ENCODE measurements around the gene NDRG4.

Gene NDRG4

DNA sequence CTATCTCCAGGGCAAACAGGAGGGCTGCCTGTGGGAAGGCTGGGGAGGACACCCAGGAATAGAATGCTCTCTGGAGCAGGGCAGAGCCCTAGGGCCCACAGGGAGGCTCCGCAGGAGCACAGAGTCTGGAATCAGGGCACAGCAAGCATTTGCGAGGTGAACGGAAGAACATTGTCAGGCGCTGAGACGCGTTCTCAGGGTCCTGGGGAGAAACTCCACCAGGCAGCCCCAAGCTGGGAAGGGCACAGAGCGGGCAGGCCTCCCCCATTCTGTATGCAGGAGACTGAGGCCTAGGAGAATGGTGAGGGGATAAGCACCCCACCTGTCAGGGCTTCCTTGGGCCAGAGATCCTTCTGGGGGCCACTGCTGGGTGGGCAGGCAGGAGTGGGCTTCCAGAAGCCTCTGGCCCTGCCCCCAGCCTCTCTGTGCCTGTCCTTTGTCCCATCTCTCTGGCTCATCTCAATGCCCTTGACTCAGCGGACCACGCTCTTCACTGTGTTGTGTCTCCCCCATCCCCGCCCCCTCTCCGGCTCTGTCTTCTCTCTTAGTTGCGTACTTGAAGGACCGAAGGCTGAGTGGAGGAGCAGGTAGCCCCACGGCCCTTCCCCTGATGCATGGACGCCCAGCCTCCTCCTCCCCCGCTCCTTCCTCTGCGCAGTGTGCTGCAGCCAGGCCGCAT is 10.3 kb downstream of the NDRG4 start:
- no peak for DNase-seq (ENCODE audit: low read depth)

DNA sequence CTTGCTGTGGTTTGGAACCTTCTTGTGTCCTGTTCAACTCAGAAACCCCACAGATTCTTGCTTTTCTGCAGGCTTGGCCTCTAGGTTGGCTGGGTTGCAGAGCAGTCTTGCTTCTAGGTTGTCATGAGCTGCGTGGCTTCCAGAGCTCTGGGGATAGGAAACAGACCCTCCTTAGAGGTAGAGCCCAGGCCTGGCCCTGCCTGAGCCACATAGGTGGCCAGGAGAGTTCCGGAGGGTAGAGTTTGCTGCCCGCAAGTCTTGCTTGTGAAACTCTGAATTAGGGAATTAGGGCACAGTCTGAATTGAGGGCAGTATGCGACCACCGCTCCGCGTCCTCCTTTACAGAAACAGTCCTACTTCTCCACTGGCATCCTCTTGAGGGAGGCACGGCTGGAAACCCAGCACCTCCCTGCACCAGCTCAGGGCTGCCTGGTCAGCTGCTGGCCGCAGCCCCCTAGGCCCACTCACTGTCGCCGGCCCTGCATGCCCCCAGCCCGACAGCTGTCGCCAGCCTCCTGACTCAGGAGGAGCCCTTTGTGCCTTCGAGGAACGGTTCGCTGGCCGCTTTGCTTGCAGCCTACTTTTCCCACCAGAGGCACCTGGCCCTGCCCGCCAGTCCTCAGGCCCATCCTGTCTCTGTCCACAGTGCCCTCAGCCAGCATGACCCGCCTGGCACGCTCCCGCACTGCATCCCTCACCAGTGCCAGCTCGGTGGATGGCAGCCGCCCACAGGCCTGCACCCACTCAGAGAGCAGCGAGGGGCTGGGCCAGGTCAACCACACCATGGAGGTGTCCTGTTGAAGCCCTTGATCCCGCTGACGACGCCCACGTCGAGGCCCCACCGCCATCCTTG is 11.1 kb downstream of the NDRG4 start:
- no peak for DNase-seq (ENCODE audit: low read depth)

DNA sequence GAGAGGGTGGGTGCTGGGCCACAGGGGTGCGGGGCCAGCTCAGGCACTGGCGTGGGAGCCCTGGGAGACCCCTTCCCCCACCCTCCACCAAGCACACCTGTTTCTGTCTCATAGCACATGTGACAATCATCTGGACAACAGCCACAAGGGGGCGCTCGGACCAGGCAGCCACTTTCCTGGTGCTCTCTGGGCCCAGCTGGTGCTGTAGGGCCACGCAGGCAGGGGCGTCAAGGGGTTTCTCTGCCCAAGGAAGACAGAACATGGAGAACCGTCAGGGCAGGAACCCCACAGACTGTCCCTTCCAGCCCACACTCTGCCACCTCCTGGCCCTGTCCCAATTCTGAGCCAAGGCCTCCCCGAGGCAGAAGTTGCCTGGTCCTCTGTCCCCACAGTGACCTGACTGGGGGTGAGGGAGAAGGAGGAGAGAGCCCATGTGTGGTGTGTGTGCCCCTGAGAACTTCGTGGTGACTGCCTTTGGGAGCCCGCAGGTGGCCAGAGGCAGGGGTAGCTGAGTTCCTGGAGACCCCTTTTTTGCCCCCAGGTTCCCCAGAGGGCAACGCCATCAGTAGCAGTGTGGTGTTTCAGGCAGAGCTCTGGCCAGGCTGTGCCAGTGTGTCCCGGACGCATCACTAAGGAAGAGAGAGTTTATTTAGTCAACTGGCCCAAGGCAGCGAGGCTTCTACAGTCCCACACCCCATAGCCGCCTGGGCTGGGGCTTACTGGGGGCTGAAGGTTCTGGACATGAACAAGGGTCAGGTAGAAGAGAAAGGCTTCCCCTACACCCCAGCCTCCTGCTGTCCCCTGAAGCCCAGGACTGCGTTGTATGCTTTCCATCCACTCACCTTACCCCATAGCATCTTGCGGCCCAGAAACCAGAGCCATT is 12.2 kb downstream of the NDRG4 start:
- DNase-seq (ENCODE audit: low read depth), result peak; percentile 53

DNA sequence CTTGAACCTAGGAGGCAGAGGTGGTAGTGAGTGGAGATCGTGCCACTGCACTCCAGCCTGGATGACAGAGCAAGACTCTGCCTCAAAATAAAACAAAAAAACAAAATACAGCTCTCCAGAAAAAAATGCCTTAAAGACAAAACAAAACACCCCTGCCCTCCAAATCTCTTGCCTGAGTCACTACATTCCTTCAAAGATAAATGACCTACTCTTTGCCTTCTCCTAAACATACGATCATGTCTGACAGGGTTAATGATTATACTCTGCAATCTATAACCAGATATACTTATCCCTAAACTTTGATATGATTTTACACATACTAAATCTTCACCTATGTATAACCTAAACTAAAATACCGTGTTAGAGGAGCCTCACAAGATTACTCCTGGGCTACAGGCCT is 13.9 kb downstream of the NDRG4 start:
- no peak for DNase-seq (ENCODE audit: low read depth)

DNA sequence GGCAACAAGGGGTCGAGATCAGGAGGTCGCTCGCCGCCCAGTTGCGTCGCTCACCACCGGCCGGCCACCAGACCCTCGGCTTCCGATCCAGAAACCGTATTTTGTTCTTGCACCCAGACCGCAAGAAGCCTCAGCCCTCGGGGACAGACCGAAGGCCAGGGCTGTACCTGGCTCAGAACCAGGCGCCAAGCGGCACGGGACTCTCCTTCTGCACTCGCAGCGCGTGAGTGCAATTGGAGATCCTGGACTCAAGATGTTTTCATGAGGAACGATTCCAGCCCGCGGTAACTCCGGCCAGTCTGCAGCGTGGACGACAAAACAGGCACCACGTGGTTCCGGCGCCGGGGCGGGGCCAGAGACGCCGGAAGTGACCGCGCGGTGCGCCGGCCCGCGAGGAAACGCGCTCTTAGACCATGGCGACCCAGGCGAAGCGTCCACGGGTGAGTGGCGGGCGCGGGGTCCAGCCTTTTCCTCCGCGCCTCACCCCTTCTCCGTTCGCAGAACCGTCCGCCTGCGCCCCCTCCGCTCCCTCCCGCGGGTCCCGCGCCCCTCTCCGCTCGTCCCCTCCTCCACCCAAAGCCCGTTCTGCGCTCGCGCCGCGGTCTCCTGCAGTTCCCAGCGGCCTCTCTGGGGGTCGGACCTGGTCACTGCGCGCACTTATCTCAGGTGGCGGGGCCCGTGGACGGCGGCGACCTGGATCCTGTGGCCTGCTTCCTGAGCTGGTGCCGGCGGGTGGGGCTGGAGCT is 15.4 kb downstream of the NDRG4 start, which contains the start of gene SETD6:
TSS of gene SETD6 (plus strand) at position 393 of the 746 bp plus-strand sequence. CDS start at position 414, 21 bp downstream.
- DNase-seq (ENCODE audit: low read depth), result peak; percentile 67

DNA sequence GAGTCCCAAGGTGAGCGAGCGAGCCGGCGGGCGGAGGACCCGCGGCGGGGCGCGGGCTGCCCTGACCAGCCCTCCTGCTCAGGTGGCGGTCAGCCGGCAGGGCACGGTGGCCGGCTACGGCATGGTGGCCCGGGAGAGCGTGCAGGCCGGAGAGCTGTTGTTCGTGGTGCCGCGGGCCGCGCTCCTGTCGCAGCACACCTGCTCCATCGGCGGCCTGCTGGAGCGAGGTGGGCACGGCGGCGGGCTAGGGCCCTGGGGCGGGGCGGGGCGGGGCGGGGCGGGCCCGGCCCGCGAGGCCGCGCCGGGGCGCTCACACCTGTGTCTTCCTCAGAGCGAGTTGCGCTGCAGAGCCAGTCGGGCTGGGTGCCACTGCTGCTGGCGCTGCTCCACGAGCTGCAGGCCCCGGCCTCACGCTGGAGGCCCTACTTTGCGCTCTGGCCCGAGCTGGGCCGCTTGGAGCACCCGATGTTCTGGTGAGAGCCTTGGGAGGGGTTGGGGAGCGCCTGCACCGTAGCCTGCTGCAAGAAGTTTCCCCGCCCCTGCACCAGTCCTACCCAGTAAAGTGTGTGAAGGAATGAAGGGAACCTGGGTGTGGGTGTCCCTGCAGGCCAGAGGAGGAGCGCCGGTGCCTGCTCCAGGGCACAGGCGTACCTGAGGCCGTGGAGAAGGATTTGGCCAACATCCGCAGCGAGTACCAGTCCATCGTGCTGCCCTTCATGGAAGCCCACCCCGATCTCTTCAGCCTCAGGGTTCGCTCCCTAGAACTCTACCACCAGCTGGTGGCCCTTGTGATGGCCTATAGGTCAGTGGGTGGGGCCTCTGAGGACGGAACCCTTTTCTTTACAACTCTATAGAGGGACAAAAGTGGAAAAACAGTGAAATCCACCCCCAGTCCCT is 16.2 kb downstream of the NDRG4 start:
- peak; percentile 19 for DNase-seq (ENCODE audit: low read depth)

DNA sequence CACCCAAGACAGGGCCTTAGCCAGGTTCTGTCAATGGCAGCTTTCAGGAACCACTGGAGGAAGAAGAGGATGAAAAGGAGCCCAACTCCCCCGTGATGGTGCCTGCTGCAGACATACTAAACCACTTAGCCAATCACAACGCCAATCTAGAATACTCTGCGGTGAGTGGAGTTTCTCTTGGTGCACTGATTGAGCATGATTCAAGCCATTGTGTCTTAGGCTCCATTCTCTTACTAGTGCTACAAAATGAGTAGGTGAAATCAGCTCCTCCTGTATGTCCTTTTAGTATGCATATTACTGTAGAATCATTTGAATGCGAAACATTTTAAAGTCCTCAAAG is 16.8 kb downstream of the NDRG4 start:
- no peak for DNase-seq (ENCODE audit: low read depth)

DNA sequence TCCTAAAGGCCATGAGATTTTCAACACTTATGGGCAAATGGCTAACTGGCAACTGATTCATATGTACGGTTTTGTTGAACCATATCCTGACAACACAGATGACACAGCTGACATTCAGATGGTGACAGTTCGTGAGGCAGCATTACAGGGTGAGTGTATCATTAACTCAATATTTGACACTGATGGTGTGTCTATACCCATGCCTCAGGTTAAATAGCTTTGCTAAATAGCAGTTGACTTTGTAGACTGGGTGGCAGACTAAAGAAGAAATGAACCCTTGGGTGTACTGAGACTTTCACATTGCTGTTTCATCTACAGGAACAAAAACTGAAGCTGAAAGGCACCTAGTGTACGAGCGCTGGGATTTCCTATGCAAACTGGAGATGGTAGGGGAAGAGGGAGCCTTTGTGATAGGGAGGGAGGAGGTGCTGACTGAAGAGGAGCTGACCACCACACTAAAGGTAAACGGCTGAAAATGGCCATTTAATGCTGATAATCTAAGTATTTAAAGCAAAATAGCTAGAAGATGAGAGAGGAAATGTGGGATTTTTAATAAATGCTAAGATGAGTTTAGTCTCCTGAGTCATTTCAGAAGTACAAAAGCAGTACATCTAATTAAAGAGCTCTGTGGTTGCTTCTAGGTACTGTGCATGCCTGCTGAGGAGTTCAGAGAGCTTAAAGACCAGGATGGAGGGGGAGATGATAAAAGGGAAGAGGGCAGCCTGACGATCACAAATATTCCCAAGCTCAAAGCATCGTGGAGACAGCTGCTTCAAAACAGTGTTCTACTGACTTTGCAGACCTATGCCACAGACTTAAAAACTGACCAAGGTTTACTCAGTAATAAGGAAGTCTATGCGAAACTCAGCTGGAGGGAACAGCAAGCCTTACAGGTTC is 18.4 kb downstream of the NDRG4 start:
- DNase-seq (ENCODE audit: low read depth), result no peak

DNA sequence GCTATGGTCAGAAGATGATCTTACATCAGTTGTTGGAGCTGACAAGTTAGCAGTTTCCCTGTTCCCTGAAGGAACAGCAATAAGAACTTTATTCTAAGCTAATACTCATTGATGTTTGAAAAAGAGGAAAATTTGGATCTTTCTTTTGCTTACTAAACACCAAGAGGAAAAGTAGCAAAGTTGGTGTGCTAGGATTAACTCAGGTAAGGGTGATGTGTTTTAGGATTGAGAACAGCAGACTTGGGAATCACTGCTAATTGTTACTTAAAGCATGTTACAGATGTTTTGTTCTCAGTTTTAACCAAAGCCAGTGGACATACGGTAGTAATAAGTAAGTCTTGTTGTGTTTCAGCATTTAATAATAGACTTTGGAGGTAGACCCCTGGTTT is 19.0 kb downstream of the NDRG4 start:
- no peak for DNase-seq (ENCODE audit: low read depth)

DNA sequence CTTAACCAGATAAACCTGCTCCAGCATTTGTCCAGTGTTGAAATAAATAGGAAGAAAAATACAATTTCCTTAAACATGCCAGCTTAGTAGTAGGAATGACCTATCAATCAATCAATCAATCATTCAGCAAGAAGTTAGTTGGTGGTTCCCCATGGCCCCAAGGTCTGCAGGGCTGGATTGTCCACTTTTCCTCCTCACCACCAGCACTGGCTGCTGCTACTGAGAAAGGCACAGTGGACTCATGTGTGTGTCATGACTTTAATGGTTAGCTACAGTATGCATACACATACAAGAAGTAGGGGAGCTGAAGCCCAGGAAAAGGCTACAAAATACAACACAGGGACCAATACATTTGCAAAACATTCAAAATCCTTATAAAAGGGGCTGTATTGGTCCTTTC is 19.8 kb downstream of the NDRG4 start:
- no peak for DNase-seq (ENCODE audit: low read depth)

DNA sequence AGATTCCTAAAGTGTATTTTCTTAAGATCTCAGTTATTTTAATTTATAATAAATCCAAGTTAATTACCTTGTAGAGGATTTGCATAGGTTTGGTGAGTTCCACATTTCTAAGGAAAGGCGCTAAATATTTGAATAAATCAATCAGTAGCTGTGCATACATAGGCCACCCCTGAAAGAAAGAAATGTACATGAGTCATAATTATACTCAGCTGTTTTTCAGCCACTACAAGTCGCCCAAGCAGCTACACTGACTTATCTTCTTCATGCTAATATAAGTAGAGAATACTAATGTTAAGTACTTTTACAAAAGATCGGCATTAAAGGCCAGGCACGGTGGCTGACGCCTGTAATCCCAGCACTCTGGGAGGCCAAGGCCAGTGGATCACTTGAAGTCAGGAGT is 30.2 kb downstream of the NDRG4 start:
- DNase-seq (ENCODE audit: low read depth), result no peak

DNA sequence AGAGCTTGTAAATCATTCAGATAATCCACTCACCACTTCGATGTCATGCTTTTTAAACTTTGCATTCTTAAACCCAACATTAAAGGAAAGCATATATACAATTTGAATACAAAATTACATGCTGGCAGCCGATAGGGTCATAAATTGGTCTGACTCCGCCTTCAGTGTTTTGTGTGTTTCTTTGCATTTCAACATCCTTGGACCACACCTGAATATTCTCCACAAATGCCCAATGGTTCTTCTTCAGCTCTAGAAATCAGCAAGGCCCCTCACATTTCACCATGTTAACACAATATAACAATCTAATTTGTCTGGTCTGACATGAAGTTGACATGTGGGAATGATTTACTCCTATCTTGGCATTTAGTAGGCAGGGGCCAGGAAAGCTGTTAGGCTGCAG is 32.5 kb downstream of the NDRG4 start:
- no peak for DNase-seq (ENCODE audit: low read depth)

DNA sequence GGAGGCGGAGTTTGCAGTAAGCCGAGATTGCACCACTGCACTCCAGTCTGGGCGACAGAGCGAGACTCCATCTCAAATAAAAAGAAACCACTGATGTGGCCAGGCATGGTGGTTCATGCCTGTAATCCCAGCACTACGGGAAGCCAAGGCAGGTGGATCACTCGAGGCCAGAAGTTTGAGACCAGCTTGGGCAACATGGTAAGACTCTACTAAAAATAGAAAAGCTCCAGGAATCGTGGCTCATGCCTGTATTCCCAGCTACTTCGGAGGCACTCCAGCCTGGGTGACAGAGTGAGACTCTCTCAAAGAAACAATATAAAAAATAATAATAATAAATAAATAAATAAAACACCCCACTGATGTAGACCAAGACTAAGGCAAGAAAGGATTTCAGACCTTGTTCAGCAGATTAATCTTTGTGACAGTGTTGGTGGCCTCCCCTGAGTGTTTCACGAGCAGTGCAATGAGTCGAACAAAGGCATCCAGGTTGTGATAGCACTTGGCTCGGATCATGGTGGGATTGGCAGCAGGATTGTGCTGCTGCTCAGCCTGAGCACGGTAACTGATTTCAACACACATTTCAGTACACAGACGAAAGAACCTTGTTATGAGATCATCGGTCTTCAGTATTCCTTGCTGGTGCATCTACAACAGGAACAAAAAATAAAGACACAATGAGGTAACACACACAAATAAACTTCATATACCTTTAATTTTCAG is 34.0 kb downstream of the NDRG4 start:
- no peak for DNase-seq (ENCODE audit: low read depth)

DNA sequence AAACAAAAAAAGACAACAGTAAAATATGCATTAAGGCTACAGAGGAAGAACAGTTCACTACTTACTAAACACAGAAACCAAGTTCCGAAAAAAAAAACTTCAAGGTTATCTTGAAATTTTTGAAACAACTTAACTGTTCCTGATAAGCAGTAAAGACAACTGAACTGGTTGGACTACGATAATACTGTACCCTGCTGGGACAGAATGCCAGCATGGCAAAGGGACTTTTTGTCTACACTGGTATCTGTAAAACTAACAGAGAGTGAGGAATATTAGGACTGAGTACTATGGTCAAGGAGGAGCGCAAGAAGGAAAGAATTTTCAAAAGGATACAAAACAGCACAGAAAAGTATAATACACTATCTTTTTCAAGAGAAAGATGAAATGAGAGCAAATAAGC is 35.2 kb downstream of the NDRG4 start:
- DNase-seq (ENCODE audit: low read depth), result no peak

DNA sequence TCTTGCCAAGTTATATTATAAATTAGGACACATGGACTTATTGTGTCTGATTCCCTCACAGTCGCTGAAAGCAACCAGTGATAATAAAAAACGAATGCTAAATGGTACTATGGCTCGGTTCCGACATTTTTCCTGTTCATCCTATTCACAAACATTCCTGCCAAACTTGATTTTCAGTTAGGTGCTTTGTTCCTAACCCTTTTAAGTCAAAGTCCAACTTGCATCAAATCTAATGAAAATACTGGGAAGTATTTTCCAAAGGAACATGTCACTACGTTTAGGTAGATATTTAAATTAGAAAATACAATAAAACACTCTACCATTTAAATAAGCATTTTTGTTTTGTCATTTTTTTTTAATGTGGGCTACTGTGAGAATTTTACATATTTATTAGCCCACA is 36.3 kb downstream of the NDRG4 start:
- no peak for DNase-seq (ENCODE audit: low read depth)

DNA sequence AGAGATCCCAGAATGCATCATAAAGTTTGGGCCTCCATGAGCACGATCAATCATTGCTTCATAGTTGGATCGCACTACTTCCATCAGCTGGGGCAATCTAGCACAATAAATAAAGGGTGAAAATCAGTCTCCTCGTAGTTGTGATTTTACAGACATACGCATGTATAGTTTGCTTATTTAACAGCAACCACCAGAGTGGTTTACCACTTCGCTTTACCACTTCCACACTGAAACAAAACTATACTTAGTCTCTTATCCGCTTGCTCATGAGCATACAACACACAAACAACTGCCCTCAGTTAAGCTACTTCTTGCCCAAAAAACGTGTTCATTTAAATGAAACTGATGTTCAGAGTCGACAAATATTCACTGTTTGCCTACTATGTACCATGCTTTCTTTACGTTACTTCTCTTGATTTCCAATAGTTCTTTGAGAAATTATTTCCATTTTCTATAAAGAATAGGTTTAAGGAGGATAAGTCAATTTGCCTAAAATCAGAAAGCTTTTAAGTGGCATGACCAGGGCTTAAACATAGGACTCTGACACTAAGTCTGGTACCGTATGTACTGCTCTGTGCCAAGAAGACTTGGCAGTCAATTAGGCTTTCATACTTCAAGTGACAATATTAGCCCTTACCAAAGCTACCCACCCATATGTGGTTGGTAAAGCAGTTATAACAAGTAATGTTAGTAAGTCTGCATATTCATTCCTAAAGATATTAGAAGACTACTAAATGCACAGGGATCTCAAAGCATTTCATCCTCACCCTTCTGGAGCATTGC is 37.4 kb downstream of the NDRG4 start:
- DNase-seq (ENCODE audit: low read depth), result no peak

DNA sequence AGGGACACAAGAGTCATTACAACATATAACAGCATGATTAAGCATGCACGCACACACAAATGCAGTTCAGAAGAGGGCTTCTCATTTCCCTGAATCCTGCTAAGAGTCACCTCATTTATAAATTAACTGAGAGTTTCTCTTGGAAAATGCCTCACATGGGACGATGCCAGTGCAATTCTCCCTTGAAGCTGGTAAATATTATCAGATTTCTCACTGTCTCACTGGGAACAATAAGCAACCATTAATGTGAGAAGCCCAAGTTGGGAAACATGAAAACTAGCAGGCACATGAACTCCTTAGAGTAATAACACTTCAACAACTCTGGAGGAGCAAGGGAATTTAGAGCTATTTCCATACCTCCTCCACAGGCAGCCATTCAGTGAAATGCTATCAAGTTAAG is 41.8 kb downstream of the NDRG4 start:
- DNase-seq (ENCODE audit: low read depth), result no peak

DNA sequence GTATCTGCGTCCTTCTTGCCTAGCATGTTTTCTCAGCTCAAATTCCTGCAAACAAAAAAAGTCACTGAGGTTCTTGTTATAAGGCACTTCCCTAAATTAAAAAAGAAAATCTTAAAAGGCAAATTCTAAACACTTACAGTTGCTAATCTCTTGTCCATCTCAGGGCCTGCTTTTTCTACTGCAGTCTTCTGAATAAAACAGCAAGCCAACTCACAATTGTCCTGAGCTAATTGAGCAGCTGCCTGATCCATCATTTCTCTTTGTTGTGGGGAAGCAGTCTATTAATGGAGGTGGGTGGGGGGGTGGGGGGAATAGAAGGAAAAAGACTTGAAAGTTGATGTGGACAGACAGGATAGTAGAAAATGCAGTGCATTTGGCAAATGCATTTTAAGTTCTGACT is 42.3 kb downstream of the NDRG4 start:
- DNase-seq (ENCODE audit: low read depth), result no peak
